Renal cortex interstitium (tissue), 11 donors: ENCODE data around the gene E2F4. TPM values are rescaled to one million over a fixed set of nuclear protein-coding genes. Genes with fewer than 3 reads are reported as not detected.

ENCODE experiments used
- DNase-seq, 11 donors: peaks; one replicate each; pipeline ENCODE4 v3.0.0-alpha.2; 2013; ENCODE audit warnings: low read depth in 9 of 11, low spot score in 4 of 11; ENCODE audit errors: extremely low read depth in 1 of 11
- polyA plus RNA-seq, 3 donors: library from polyadenylated mRNA; unstranded; fragments of 120-200 nt; gene quantifications; one replicate each; pipeline ENCODE4 v1.2.1, GENCODE V29; 2013; ENCODE audit not compliant: insufficient read length in 3 of 3

E2F4 gene
- polyA plus RNA-seq, 3 donors, result 50.9 to 67.2 (median 59.5) TPM

DNA sequence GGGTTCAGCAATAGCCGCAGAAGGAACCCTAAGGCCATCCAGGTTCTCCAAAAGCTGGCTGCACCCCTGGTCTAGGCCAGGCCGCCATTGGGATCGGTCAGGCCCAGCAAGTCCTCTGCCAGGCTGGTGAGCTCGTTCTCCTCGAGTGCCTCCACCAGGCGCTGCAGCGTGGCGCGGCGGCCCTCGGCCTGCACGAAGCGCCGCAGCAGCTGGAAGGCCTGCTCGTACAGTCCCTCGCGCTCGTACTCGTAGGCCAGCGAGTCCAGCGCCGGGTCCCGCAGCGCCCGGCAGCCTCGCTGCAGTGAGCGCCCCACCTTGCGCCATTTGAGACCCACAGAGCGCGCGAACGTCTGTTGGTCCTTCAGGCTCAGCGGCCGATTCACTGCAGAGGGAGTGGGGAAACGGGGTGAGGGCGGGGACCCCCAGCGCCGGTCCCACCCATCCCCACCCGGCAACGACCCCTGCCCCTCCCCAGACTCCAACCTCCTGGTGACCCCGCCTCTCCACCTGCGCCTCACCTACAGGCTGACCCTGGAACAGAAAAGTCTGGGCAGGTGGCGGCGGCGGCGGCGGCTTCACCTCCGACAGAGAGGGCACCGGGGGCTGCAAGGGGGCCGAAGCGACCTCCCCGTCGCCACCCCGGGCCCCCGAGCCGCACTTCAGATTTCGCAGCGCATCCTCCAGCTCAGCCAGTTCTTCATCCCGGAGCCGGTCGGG is 37.2 kb upstream of the E2F4 start:
- no peak for DNase-seq

DNA sequence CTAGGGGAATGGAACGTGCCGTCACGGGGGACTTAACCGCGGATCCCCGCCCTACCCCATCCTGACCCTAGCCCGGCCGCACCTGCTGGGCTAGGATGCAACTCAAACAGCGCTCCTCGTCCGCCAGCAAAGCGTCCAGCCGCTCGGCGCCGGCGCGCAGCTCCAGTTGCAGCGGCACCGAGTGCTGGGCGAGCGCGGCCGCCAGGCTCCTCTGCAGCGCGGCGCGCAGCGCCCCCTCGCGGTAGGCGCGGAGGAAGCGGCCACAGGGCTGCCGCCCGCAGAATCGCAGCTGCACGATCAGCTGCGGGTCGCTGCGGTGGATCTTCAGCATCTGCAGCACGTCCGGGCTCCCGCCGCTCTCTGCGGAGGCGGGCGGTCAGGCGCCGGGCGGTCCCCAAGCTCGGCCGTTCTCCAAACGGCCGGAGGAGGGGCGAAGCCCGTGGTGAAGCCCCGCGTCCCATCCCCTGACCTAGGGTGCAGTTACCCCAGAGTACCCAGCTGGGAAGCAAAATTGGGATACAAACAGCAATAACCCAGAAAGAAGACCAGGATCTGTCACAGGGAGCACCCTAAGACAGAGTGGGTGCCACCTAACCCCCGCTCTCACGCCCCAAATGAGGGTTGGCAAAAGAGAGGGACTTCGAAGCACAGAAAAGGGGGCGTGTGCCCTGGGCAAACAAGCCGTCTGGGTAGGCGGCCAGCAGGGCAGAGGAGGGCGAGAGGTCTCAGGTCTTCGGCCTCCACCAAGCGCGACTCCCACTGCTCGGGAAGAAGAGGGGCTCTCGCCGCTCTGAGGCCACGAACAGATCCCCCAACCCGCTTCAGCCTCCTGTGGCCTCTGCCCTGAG is 36.4 kb upstream of the E2F4 start:
- no peak for DNase-seq

DNA sequence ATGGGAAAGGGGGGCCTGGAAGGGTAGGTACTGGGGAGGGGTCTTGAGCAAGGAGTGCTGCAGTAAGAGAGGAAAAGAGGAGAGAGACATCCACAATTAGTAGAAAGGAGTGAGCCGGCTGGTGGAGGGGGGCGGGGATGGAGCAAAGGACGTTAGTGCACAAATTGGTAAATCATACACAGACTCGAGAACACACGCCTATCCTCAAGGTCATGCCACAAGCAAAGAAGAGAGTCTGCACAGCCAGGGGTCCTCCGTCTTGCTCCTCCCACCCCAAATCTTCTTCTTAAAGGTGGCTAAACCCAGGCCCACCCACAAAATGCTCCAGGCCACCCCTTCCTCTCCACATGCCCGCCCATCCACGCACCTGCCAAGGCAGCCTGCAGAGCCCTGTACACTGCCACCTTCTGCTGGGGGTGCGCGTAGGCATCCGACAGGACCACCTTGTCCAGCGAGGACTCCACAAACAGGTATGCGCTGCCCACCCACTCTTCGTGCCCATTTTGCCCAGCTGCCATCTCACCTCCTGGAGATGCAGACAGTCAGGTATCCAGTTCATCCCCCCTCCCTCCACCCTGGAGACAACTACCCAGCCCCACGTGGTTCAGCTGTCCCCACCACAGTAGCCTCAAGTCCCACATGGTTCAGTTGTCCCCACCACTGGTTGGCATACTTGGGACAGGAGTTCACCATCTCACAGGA is 35.7 kb upstream of the E2F4 start:
- DNase-seq, result no peak

GRCh38 chr16:67157106-67157748 is 34.7 kb upstream of the E2F4 start:
- DNase-seq, result no peak

- DNase-seq, result no peak
These were observed 33.9 kb upstream of the E2F4 start for GRCh38 chr16:67157892-67158635.

DNA sequence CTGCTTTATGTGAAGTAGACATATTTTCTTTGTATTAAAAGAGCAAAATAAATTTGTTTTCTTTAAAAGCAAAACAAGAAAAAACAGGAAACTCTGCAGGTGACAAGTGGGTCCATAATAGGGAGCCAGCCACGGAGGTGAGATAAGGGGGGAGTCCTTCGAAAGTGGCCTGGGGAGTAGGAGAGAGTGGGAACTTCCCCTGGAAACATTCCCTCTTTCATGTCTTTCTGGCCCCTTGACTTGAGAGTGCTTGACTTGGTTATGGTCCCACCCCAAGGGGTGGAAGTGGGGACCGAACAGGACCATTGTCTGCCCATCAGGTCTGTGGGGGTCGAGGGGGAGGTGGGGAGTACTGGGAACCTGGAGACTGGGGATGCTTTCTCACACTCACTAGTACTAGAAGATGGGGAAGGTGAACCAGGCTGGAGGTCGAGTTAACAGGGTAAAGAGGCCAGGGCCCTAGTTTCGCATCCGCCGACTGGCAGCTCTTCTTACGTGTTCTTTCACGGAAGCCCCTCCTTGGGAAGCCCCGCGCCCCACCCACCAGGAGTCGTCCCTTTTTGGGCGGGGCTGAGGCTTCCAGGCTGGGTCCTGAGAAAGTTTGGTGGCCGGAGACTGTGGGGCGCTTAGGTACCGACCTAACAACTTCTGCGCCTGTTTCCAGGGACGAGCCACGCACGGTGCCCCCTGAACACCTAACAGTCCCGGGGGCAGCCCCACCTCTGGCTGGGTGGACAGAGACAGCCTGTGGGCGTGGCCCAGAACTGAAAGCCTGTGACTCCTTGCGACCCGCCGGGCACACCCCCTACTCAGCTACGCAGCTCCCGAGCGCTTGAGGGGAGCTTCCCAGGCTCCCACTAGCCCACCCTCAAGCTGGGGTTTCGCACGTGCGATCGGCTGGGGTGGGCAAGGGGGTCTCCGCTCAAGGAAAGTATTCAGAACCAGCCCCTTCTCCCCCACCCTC is 33.0 kb upstream of the E2F4 start:
- DNase-seq, result no peak

- DNase-seq, result no peak
These were observed 30.3 kb upstream of the E2F4 start for GRCh38 chr16:67161595-67162058.

- no peak for DNase-seq
These were observed 29.3 kb upstream of the E2F4 start for GRCh38 chr16:67162506-67163163.

GRCh38 chr16:67163164-67163998 is 28.6 kb upstream of the E2F4 start:
- no peak for DNase-seq

DNA sequence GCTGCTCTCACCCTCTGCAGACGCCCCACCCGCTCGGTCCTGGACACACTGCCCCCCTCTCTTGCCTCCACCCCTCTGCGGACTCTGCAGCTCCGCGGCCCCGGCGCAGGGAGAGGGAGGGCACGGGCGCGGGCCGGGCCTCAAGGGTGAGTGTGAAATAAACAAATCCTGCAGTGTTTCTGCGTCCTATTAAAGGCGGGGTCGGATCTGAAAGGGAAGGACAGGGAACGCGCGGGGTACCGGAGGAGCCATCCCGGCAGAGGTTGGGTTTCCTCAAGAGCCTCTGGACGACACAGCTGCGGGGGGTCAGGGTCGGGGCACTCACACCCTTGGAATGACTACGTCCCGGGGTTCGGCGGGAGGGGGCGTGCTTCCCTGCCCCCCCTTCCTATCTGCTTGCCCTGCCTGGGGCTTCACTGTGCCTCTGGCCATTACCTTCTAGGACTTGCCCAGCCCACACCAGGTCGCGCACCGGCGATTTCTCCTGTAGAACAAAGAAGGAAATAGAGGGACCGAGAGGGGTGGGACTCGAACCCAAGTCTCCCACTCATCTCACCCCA is 27.9 kb upstream of the E2F4 start:
- DNase-seq, result no peak

GRCh38 chr16:67164599-67165061 is 27.3 kb upstream of the E2F4 start, which contains the start of gene HSF4:
TSS of gene HSF4 (plus strand) at chr16:67164745. CDS start at chr16:67164812, 67 bp downstream.
- no peak for DNase-seq

- DNase-seq, result no peak
These were observed 26.6 kb upstream of the E2F4 start for GRCh38 chr16:67165121-67166078.

DNA sequence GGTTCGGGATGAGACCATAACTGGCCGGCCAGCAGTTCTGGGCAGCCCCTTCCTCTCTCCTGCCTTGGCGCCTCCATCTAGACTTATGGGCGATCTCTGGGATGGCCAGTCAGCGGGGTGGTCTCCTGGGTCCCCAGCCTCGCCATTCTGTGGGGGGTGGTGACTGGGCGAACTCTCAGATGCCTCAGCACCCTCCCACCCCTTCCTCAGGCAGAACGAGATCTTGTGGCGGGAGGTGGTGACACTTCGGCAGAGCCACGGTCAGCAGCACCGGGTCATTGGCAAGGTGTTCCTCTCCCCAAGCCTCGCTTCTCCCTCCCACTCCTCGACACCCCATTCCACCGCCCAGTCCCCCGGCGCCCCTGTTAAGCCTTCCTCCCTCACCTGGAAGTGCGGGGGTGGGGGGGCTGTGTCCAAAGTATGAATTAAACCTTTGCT is 25.8 kb upstream of the E2F4 start:
- DNase-seq, result no peak

GRCh38 chr16:67166598-67167168 is 25.3 kb upstream of the E2F4 start:
- no peak for DNase-seq
